Neuronal stem cell (in vitro differentiated cells): Measurements from ENCODE around the gene ARHGAP26.

ENCODE experiments used
- DNase-seq: peaks from one replicate; pipeline ENCODE4 v3.0.0-alpha.2; 2013; ENCODE audit warnings: low spot score
- H2AFZ ChIP-seq: one replicate; pipeline ENCODE4 v1.6.1; 2013; ENCODE audit warnings: mild to moderate bottlenecking, low read length, inconsistent platforms
- H2AK5ac ChIP-seq: 2 replicates; pipeline ENCODE4 v1.6.1; 2013; ENCODE audit warnings: low read depth, mild to moderate bottlenecking, inconsistent platforms, low read length, moderate library complexity, mixed read lengths
- H2BK120ac ChIP-seq: 2 replicates; pipeline ENCODE4 v1.6.1; 2013; ENCODE audit warnings: low read depth, mild to moderate bottlenecking, inconsistent platforms, low read length, moderate library complexity, mixed read lengths
- H2BK12ac ChIP-seq: one replicate; pipeline ENCODE4 v1.6.1; 2013; ENCODE audit warnings: low read length, inconsistent platforms
- H2BK15ac ChIP-seq: 2 replicates; pipeline ENCODE4 v1.6.1; 2013; ENCODE audit warnings: mild to moderate bottlenecking, low read length, inconsistent platforms, mixed read lengths
- H2BK5ac ChIP-seq: one replicate; pipeline ENCODE4 v1.6.1; 2013; ENCODE audit warnings: inconsistent platforms, mild to moderate bottlenecking, low read length, moderate library complexity
- H3K14ac ChIP-seq: one replicate; pipeline ENCODE4 v1.6.1; 2013; ENCODE audit warnings: low read length, inconsistent platforms
- H3K18ac ChIP-seq: 2 replicates; pipeline ENCODE4 v1.6.1; 2013; ENCODE audit warnings: low read length, inconsistent platforms
- H3K23ac ChIP-seq: 2 replicates; pipeline ENCODE4 v1.6.1; 2013; ENCODE audit warnings: low read depth, mild to moderate bottlenecking, mixed read lengths, low read length, inconsistent platforms; ENCODE audit not compliant: poor library complexity
- H3K27ac ChIP-seq: replicated peaks from 3 replicates; pipeline ENCODE4 v1.5.1; 2013; ENCODE audit warnings: low read length, inconsistent platforms
- H3K27me3 ChIP-seq, 3 experiments: 2 replicates each; pipeline ENCODE4 v1.6.1; 2013; ENCODE audit warnings: low read length in 3 of 3, mild to moderate bottlenecking in 2 of 3, inconsistent platforms in 1 of 3, low read depth in 1 of 3, mixed read lengths in 1 of 3, moderate library complexity in 1 of 3; ENCODE audit not compliant: control insufficient read depth in 3 of 3, insufficient read depth in 3 of 3
- H3K36me3 ChIP-seq, 2 donors: replicated peaks in 1 of 2; 2 replicates each; pipeline ENCODE4 v1.6.1; 2013; ENCODE audit warnings: low read length in 2 of 2; ENCODE audit not compliant: control insufficient read depth in 2 of 2, insufficient read depth in 2 of 2
- H3K4ac ChIP-seq: 2 replicates; pipeline ENCODE4 v1.6.1; 2013; ENCODE audit warnings: inconsistent platforms, mild to moderate bottlenecking, low read length, moderate library complexity
- H3K4me1 ChIP-seq, 2 donors: 1 replicate in 1 of 2; 2 replicates in 1 of 2; pipeline ENCODE4 v1.6.1; 2013; ENCODE audit warnings: low read length in 2 of 2, low read depth in 1 of 2; ENCODE audit not compliant: control insufficient read depth in 2 of 2, insufficient read depth in 1 of 2
- H3K4me2 ChIP-seq: one replicate; pipeline ENCODE4 v1.6.1; 2013; ENCODE audit warnings: mild to moderate bottlenecking, low read length, inconsistent platforms; ENCODE audit not compliant: insufficient read depth, poor library complexity, severe bottlenecking
- H3K4me3 ChIP-seq, 2 donors: 2 replicates each; pipeline ENCODE4 v1.5.1; 2013; ENCODE audit warnings: low read length in 2 of 2, mild to moderate bottlenecking in 2 of 2, inconsistent platforms in 1 of 2, moderate library complexity in 1 of 2
- H3K79me1 ChIP-seq: one replicate; pipeline ENCODE4 v1.6.1; 2013; ENCODE audit warnings: low read depth, mild to moderate bottlenecking, inconsistent platforms, low read length, moderate library complexity
- H3K9ac ChIP-seq: one replicate; pipeline ENCODE4 v1.6.1; 2013; ENCODE audit warnings: mild to moderate bottlenecking, low read depth, low read length, inconsistent platforms; ENCODE audit not compliant: poor library complexity
- H3K9me3 ChIP-seq, 2 donors: replicated peaks in 1 of 2; 2 replicates each; pipeline versions ENCODE3 to v1.6.1; 2013; ENCODE audit warnings: low read length in 2 of 2, mild to moderate bottlenecking in 2 of 2, inconsistent platforms in 1 of 2, low read depth in 1 of 2, mixed read lengths in 1 of 2, moderate library complexity in 1 of 2; ENCODE audit not compliant: control insufficient read depth in 2 of 2, insufficient read depth in 1 of 2
- H4K8ac ChIP-seq: one replicate; pipeline ENCODE4 v1.6.1; 2013; ENCODE audit warnings: low read depth, mild to moderate bottlenecking, inconsistent platforms, low read length, moderate library complexity
- H4K91ac ChIP-seq: one replicate; pipeline ENCODE4 v1.6.1; 2013; ENCODE audit warnings: low read length, low read depth, mild to moderate bottlenecking, inconsistent platforms; ENCODE audit not compliant: poor library complexity
- WGBS, 2 donors: extraction: QIAGEN DNeasy Blood & Tissue Kit; methylation state at CpG; one replicate each; pipeline ENCODE4 v1.1.7; 2013; ENCODE audit warnings: missing lambda C conversion rate in 2 of 2, mixed read lengths in 1 of 2; ENCODE audit not compliant: insufficient read length in 2 of 2, insufficient replicate concordance in 1 of 2; ENCODE audit errors: extremely low coverage in 2 of 2; 5-methylcytosine and 5-hydroxymethylcytosine counted together

ARHGAP26 gene

DNA sequence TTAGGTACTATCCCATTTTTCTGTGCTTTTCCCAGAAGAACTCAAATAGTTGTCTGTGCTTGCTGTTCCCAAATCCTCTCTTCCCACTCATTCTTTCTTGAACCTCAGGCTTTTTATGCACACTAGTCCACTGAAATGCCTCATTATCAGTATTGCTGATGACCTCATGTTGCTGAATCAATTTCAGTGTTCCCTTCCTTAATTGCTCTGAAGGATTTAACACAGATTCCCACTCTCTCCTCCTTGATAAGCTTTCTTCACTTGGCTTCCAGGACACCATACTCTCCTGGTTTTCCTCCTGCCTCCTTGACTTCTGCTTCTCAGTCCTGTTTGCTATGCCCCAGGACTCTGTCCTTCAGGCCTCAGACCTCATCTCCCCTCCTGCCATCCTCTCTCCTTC is 298.5 kb downstream of the ARHGAP26 start:
- Histone ChIP-seq H3K18ac (no peak overlapping the region), H3K27me3 (no peaks in the 10 kb centered on the region), H2BK12ac (no peak overlapping the region), H2AK5ac (no peak overlapping the region), H2BK120ac (no peak overlapping the region), H3K4me3 (no peak overlapping the region), H4K91ac (no peak overlapping the region), H2BK15ac (no peak overlapping the region), H3K23ac (no peak overlapping the region), H3K36me3 (no peaks in the 10 kb centered on the region), H3K27ac (no peak overlapping the region), H3K4ac (no peak overlapping the region), H2AFZ (no peak overlapping the region), H4K8ac (no peak overlapping the region), H3K9ac (no peak overlapping the region), H3K4me1 (no peaks in the 10 kb centered on the region), H3K14ac (no peak overlapping the region), H3K4me2 (no peak overlapping the region), H3K79me1 (no peaks in the 10 kb centered on the region), H3K9me3 (peaks cover 0 to 22% of the 10 kb centered on the region in 2 donors), H2BK5ac (no peak overlapping the region)
- DNase-seq, result no peak

- H2BK15ac ChIP-seq, result no peak overlapping the region
- H3K9ac ChIP-seq, result no peak overlapping the region
- H3K79me1 ChIP-seq, result no peaks in the 10 kb centered on the region
- no peak overlapping the region for H2AK5ac ChIP-seq
- H3K23ac ChIP-seq, result no peak overlapping the region
- no peaks in the 10 kb centered on the region for H3K4me1 ChIP-seq
- no peak overlapping the region for H2AFZ ChIP-seq
- no peak overlapping the region for H3K14ac ChIP-seq
- no peak overlapping the region for H3K4ac ChIP-seq
- no peaks in the 10 kb centered on the region for H3K27me3 ChIP-seq
- no peak for DNase-seq
- H2BK120ac ChIP-seq, result no peak overlapping the region
- peaks cover 2 to 26% of the 10 kb centered on the region in 2 donors for H3K9me3 ChIP-seq
- no peak overlapping the region for H2BK5ac ChIP-seq
- H2BK12ac ChIP-seq, result no peak overlapping the region
- no peak overlapping the region for H3K27ac ChIP-seq
- H3K4me3 ChIP-seq, result no peak overlapping the region
- no peak overlapping the region for H4K91ac ChIP-seq
- no peak overlapping the region for H4K8ac ChIP-seq
- no peak overlapping the region for H3K18ac ChIP-seq
- no peaks in the 10 kb centered on the region for H3K36me3 ChIP-seq
- H3K4me2 ChIP-seq, result no peak overlapping the region
Measured at GRCh38 chr5:143071927-143072326, 301.8 kb downstream of the ARHGAP26 start.

DNA sequence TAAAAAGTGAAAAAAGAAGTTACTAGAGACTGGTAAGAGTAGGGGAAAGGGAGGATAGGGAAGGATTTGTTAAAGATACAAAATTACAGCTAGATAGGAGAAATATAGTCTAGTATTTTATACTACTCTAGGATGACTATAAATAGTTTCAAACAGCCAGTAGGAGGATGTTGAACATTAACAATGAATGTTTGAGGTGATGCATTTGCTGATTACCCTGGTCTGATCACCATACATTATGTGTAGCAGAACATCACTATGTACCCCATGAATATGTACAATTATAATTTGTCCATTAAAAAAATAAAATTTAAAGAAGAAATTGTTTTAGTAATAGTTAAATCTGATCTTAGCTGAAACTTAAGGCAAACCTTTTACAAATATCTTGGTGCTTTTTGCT is 302.6 kb downstream of the ARHGAP26 start:
- Histone ChIP-seq H3K36me3 (no peaks in the 10 kb centered on the region), H3K9me3 (peaks cover 2 to 26% of the 10 kb centered on the region in 2 donors), H3K4me2 (no peak overlapping the region), H2AFZ (no peak overlapping the region), H3K9ac (no peak overlapping the region), H3K4ac (no peak overlapping the region), H2BK5ac (no peak overlapping the region), H3K18ac (no peak overlapping the region), H2BK15ac (no peak overlapping the region), H2BK12ac (no peak overlapping the region), H3K23ac (no peak overlapping the region), H3K14ac (no peak overlapping the region), H2AK5ac (no peak overlapping the region), H3K27me3 (no peaks in the 10 kb centered on the region), H4K8ac (no peak overlapping the region), H2BK120ac (no peak overlapping the region), H3K79me1 (no peaks in the 10 kb centered on the region), H3K27ac (no peak overlapping the region), H3K4me1 (peaks cover 0 to 3% of the 10 kb centered on the region in 2 donors), H4K91ac (no peak overlapping the region), H3K4me3 (no peak overlapping the region)
- no peak for DNase-seq

GRCh38 chr5:143073766-143074165 is 303.6 kb downstream of the ARHGAP26 start:
- Histone ChIP-seq H3K9ac (no peak overlapping the region), H4K91ac (no peak overlapping the region), H3K4me3 (no peak overlapping the region), H3K9me3 (peaks cover 2 to 26% of the 10 kb centered on the region in 2 donors), H2BK120ac (no peak overlapping the region), H3K79me1 (no peaks in the 10 kb centered on the region), H3K4ac (no peak overlapping the region), H3K4me1 (peaks cover 0 to 6% of the 10 kb centered on the region in 2 donors), H3K14ac (no peak overlapping the region), H2BK15ac (no peak overlapping the region), H3K4me2 (no peak overlapping the region), H2BK12ac (no peak overlapping the region), H2BK5ac (no peak overlapping the region), H3K23ac (no peak overlapping the region), H4K8ac (no peak overlapping the region), H2AFZ (no peak overlapping the region), H2AK5ac (no peak overlapping the region), H3K27ac (no peak overlapping the region), H3K36me3 (no peaks in the 10 kb centered on the region), H3K18ac (no peak overlapping the region), H3K27me3 (no peaks in the 10 kb centered on the region)
- DNase-seq, result no peak
- no CpG with 5 or more reads among the region's 3 CpGs for WGBS, 2 donors
